H9 (cell line): ENCODE data around the gene CUEDC1. TPM values are rescaled to one million over a fixed set of nuclear protein-coding genes. Genes with fewer than 3 reads are reported as not detected.

ENCODE experiments used
- DNase-seq: peaks from one replicate; pipeline ENCODE4 v3.0.0-alpha.2; 2017
- H2AFZ ChIP-seq: one replicate; pipeline ENCODE4 v1.6.1; 2013; ENCODE audit warnings: mild to moderate bottlenecking, low read length, control low read depth, moderate library complexity
- H2AK5ac ChIP-seq: 2 replicates; pipeline ENCODE4 v1.6.1; 2013; ENCODE audit warnings: low read length, control low read depth, mixed read lengths; ENCODE audit not compliant: insufficient read length
- H2BK120ac ChIP-seq: one replicate; pipeline ENCODE4 v1.6.1; 2013; ENCODE audit warnings: low read depth, mild to moderate bottlenecking, low read length, control low read depth, inconsistent platforms; ENCODE audit not compliant: poor library complexity, severe bottlenecking
- H2BK12ac ChIP-seq: 2 replicates; pipeline ENCODE4 v1.6.1; 2013; ENCODE audit warnings: low read length, control low read depth, mixed read lengths, low read depth; ENCODE audit not compliant: insufficient read length
- H2BK15ac ChIP-seq: 2 replicates; pipeline ENCODE4 v1.6.1; 2013; ENCODE audit warnings: low read depth, low read length, control low read depth
- H2BK20ac ChIP-seq: one replicate; pipeline ENCODE4 v1.6.1; 2013; ENCODE audit warnings: low read depth, mild to moderate bottlenecking, low read length, control low read depth, inconsistent platforms; ENCODE audit not compliant: poor library complexity, severe bottlenecking
- H2BK5ac ChIP-seq: 2 replicates; pipeline ENCODE4 v1.6.1; 2013; ENCODE audit warnings: low read length, control low read depth, mixed read lengths; ENCODE audit not compliant: insufficient read length
- H3K14ac ChIP-seq: 2 replicates; pipeline ENCODE4 v1.6.1; 2013; ENCODE audit warnings: low read length, control low read depth; ENCODE audit not compliant: insufficient read depth
- H3K18ac ChIP-seq: 2 replicates; pipeline ENCODE4 v1.6.1; 2013; ENCODE audit warnings: low read depth, mild to moderate bottlenecking, mixed read lengths, low read length, control low read depth; ENCODE audit not compliant: insufficient read length
- H3K23ac ChIP-seq: 2 replicates; pipeline ENCODE4 v1.6.1; 2013; ENCODE audit warnings: low read length, control low read depth, mixed read lengths, low read depth; ENCODE audit not compliant: insufficient read length
- H3K23me2 ChIP-seq: 2 replicates; pipeline ENCODE4 v1.6.1; 2013; ENCODE audit warnings: low read depth, mild to moderate bottlenecking, mixed read lengths, low read length, control low read depth; ENCODE audit not compliant: insufficient read length, poor library complexity, severe bottlenecking
- H3K27ac ChIP-seq: 2 replicates; pipeline ENCODE4 v1.5.1; 2013; ENCODE audit warnings: low read length, control low read depth, mixed read lengths, low read depth; ENCODE audit not compliant: insufficient read length
- H3K27me3 ChIP-seq: 2 replicates; pipeline ENCODE4 v1.6.1; 2013; ENCODE audit warnings: low read length, control low read depth, inconsistent platforms; ENCODE audit not compliant: insufficient read depth
- H3K4ac ChIP-seq: 2 replicates; pipeline ENCODE4 v1.6.1; 2013; ENCODE audit warnings: low read depth, mild to moderate bottlenecking, control low read depth, inconsistent platforms, low read length, moderate library complexity
- H3K4me1 ChIP-seq: 2 replicates; pipeline ENCODE4 v1.6.1; 2013; ENCODE audit warnings: low read length, control low read depth, inconsistent platforms; ENCODE audit not compliant: insufficient read depth
- H3K4me2 ChIP-seq: 2 replicates; pipeline ENCODE4 v1.6.1; 2013; ENCODE audit warnings: low read length, control low read depth, mixed read lengths; ENCODE audit not compliant: insufficient read length, insufficient read depth
- H3K56ac ChIP-seq: 2 replicates; pipeline ENCODE4 v1.6.1; 2013; ENCODE audit warnings: low read depth, mild to moderate bottlenecking, mixed read lengths, low read length, control low read depth; ENCODE audit not compliant: insufficient read length
- H3K79me1 ChIP-seq: 2 replicates; pipeline ENCODE4 v1.6.1; 2013; ENCODE audit warnings: low read depth, mild to moderate bottlenecking, moderate library complexity, low read length, control low read depth, inconsistent platforms; ENCODE audit not compliant: insufficient read depth, poor library complexity, severe bottlenecking
- H3K79me2 ChIP-seq: 2 replicates; pipeline ENCODE4 v1.6.1; 2013; ENCODE audit warnings: low read length, control low read depth, inconsistent platforms; ENCODE audit not compliant: insufficient read depth
- H3K9ac ChIP-seq: 2 replicates; pipeline ENCODE4 v1.6.1; 2013; ENCODE audit warnings: low read length, control low read depth, mixed read lengths; ENCODE audit not compliant: insufficient read length; ENCODE audit errors: extremely low read depth
- H3K9me3 ChIP-seq: one replicate; pipeline ENCODE4 v1.6.1; 2013; ENCODE audit warnings: low read depth, low read length, inconsistent platforms; ENCODE audit not compliant: control insufficient read depth
- H3T11ph ChIP-seq: one replicate; pipeline ENCODE4 v1.6.1; 2013; ENCODE audit warnings: mild to moderate bottlenecking, low read length, control low read depth, inconsistent platforms
- H4K20me1 ChIP-seq: one replicate; pipeline ENCODE4 v1.6.1; 2013; ENCODE audit not compliant: control insufficient read depth, insufficient read length, insufficient read depth
- H4K5ac ChIP-seq: 2 replicates; pipeline ENCODE4 v1.6.1; 2013; ENCODE audit warnings: low read depth, mild to moderate bottlenecking, mixed read lengths, low read length, control low read depth; ENCODE audit not compliant: insufficient read length
- H4K8ac ChIP-seq: replicated peaks from 2 replicates; pipeline ENCODE4 v1.6.1; 2013; ENCODE audit warnings: low read length, control low read depth, mixed read lengths, low read depth; ENCODE audit not compliant: insufficient read length
- H4K91ac ChIP-seq: 2 replicates; pipeline ENCODE4 v1.6.1; 2013; ENCODE audit warnings: low read depth, mild to moderate bottlenecking, moderate library complexity, mixed read lengths, low read length, control low read depth; ENCODE audit not compliant: insufficient read length
- H3K27ac Mint-ChIP-seq, 3 experiments: 2 replicates in 2 of 3; 3 replicates in 1 of 3; pipeline ENCODE4 v1.8.0; 2020 to 2021; ENCODE audit warnings: mixed read lengths in 3 of 3, mild to moderate bottlenecking in 1 of 3, moderate library complexity in 1 of 3
- H3K27me3 Mint-ChIP-seq: 2 replicates; pipeline ENCODE4 v1.8.0; 2021; ENCODE audit warnings: low read depth, mild to moderate bottlenecking, moderate library complexity, mixed read lengths
- H3K36me3 Mint-ChIP-seq, 3 experiments: 2 replicates in 2 of 3; 3 replicates in 1 of 3; pipeline ENCODE4 v1.8.0; 2020 to 2021; ENCODE audit warnings: low read depth in 3 of 3, mixed read lengths in 3 of 3; ENCODE audit not compliant: insufficient read depth in 1 of 3
- H3K4me1 Mint-ChIP-seq, 2 experiments: 2 replicates each; pipeline ENCODE4 v1.8.0; 2020; ENCODE audit warnings: mixed read lengths in 2 of 2
- H3K4me3 Mint-ChIP-seq, 2 experiments: 2 replicates in 1 of 2; 3 replicates in 1 of 2; pipeline ENCODE4 v1.8.0; 2020 to 2021; ENCODE audit warnings: mild to moderate bottlenecking in 2 of 2, mixed read lengths in 2 of 2, moderate library complexity in 1 of 2
- H3K9me3 Mint-ChIP-seq, 2 experiments: 2 replicates in 1 of 2; 3 replicates in 1 of 2; pipeline ENCODE4 v1.8.0; 2020; ENCODE audit warnings: mild to moderate bottlenecking in 2 of 2, mixed read lengths in 2 of 2, moderate library complexity in 1 of 2
- CTCF ChIP-seq: fragments of 200-600 bp; sonication (generic); conservative IDR thresholded peaks from 3 replicates; pipeline ENCODE4 v1.8.0; 2021; ENCODE audit warnings: antibody characterized with exemption, mild to moderate bottlenecking
- WGBS: extraction: QIAGEN DNeasy Blood & Tissue Kit; methylation state at CpG from one replicate; pipeline ENCODE4 v1.1.7; 2013; ENCODE audit warnings: missing lambda C conversion rate, low lambda C conversion rate, mixed read lengths; ENCODE audit not compliant: insufficient read length; ENCODE audit errors: extremely low coverage; 5-methylcytosine and 5-hydroxymethylcytosine counted together
- total RNA-seq: library from RNA; stranded (reverse); gene quantifications from 2 replicates; pipeline ENCODE4 v1.2.1, GENCODE V29; 2021

The CUEDC1 gene
- total RNA-seq, 1 experiment from 2014 or later = 7.3 TPM

GRCh38 chr17:57839571-57839923 lies 115.7 kb downstream of the CUEDC1 start:
- Mint-ChIP-seq H3K27me3 (no peaks in the 10 kb centered on the region), H3K4me1 (no peaks in the 10 kb centered on the region), H3K27ac (no peak overlapping the region), H3K4me3 (no peak overlapping the region), H3K9me3 (no peaks in the 10 kb centered on the region), H3K36me3 (peaks cover 10 to 35% (median 19%) of the 10 kb centered on the region in 3 experiments; a peak in 6 of 7 replicates)
- Histone ChIP-seq H4K8ac (no peak overlapping the region), H4K91ac (no peak overlapping the region), H3K79me1 (no peaks in the 10 kb centered on the region), H2BK15ac (no peak overlapping the region), H3K4me1 (no peaks in the 10 kb centered on the region), H2AK5ac (no peak overlapping the region), H3K56ac (no peak overlapping the region), H3K9me3 (no peaks in the 10 kb centered on the region), H2BK5ac (no peak overlapping the region), H3K23me2 (no peaks in the 10 kb centered on the region), H2BK120ac (no peak overlapping the region), H3T11ph (no peak overlapping the region), H3K14ac (no peak overlapping the region), H3K9ac (no peak overlapping the region), H2BK20ac (no peak overlapping the region), H3K4ac (no peak overlapping the region), H3K23ac (no peak overlapping the region), H2AFZ (no peak overlapping the region), H4K5ac (no peak overlapping the region), H3K4me2 (no peak overlapping the region), H2BK12ac (no peak overlapping the region), H3K79me2 (no peaks in the 10 kb centered on the region), H3K27me3 (no peaks in the 10 kb centered on the region), H3K18ac (no peak overlapping the region), H3K27ac (no peak overlapping the region), H4K20me1 (no peaks in the 10 kb centered on the region)
- no peak for TF ChIP-seq CTCF
- no peak for DNase-seq
- WGBS = no CpG with 5 or more reads among the region's 6 CpGs
